ENCODE results near the gene PCNA. TPM values are rescaled to one million over a fixed set of nuclear protein-coding genes. Genes with fewer than 3 reads are reported as not detected.

Gene PCNA
- total and polyA plus RNA-seq, 9 of the 15 experiments (the other 6 are each of a cell fraction or from before 2014, with no cell fraction given) = 213 to 390 (median 291) TPM

GRCh38 chr20:5146871-5147592 is 27.3 kb upstream of the PCNA start (continued):
- TF ChIP-seq, protein P1, sequence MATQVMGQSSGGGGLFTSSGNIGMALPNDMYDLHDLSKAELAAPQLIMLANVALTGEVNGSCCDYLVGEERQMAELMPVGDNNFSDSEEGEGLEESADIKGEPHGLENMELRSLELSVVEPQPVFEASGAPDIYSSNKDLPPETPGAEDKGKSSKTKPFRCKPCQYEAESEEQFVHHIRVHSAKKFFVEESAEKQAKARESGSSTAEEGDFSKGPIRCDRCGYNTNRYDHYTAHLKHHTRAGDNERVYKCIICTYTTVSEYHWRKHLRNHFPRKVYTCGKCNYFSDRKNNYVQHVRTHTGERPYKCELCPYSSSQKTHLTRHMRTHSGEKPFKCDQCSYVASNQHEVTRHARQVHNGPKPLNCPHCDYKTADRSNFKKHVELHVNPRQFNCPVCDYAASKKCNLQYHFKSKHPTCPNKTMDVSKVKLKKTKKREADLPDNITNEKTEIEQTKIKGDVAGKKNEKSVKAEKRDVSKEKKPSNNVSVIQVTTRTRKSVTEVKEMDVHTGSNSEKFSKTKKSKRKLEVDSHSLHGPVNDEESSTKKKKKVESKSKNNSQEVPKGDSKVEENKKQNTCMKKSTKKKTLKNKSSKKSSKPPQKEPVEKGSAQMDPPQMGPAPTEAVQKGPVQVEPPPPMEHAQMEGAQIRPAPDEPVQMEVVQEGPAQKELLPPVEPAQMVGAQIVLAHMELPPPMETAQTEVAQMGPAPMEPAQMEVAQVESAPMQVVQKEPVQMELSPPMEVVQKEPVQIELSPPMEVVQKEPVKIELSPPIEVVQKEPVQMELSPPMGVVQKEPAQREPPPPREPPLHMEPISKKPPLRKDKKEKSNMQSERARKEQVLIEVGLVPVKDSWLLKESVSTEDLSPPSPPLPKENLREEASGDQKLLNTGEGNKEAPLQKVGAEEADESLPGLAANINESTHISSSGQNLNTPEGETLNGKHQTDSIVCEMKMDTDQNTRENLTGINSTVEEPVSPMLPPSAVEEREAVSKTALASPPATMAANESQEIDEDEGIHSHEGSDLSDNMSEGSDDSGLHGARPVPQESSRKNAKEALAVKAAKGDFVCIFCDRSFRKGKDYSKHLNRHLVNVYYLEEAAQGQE (IDR thresholded peaks at IDR 0.05; ENCODE audit: borderline replicate concordance) = no peak
- TF ChIP-seq, protein P1 (CRISPR knock-in tag; IDR thresholded peaks at IDR 0.05; ENCODE audit: low read depth) = no peak
- TF ChIP-seq BDP1 (IDR thresholded peaks at IDR 0.05; ENCODE audit: insufficient read depth, insufficient read length) = no peak

Data from K562 (cell line).